PC-9 (cell line): ENCODE measurements around the gene IFITM10.

Experiments
- CTCF ChIP-seq: fragments of 200-600 bp; sonication (generic); conservative IDR thresholded peaks from 2 replicates; pipeline ENCODE4 v1.6.1; 2017; ENCODE audit warnings: mixed run types, antibody characterized with exemption, mild to moderate bottlenecking, moderate library complexity
- EZH2 ChIP-seq: fragments of 200-600 bp; sonication (generic); IDR thresholded peaks from 2 replicates; pipeline ENCODE4 v1.8.0; 2017; ENCODE audit warnings: antibody characterized with exemption, low read depth

GRCh38 chr11:1762537-1763302 is 12.3 kb upstream of the IFITM10 start:
- TF ChIP-seq CTCF, result no peak
- TF ChIP-seq EZH2, result no peak
